Right hindlimb (tissue), 1 donor: ENCODE data around the gene SLC30A2.
"Not testable (repeated sequence)": the region's sequence is repeated elsewhere in the genome, so short reads cannot be mapped to it uniquely, and the experiment has no call there.

ENCODE experiments used
- DNase-seq: peaks from one replicate; pipeline ENCODE4 v3.0.0-alpha.2; 2018

The SLC30A2 gene, protein sequence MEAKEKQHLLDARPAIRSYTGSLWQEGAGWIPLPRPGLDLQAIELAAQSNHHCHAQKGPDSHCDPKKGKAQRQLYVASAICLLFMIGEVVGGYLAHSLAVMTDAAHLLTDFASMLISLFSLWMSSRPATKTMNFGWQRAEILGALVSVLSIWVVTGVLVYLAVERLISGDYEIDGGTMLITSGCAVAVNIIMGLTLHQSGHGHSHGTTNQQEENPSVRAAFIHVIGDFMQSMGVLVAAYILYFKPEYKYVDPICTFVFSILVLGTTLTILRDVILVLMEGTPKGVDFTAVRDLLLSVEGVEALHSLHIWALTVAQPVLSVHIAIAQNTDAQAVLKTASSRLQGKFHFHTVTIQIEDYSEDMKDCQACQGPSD

DNA sequence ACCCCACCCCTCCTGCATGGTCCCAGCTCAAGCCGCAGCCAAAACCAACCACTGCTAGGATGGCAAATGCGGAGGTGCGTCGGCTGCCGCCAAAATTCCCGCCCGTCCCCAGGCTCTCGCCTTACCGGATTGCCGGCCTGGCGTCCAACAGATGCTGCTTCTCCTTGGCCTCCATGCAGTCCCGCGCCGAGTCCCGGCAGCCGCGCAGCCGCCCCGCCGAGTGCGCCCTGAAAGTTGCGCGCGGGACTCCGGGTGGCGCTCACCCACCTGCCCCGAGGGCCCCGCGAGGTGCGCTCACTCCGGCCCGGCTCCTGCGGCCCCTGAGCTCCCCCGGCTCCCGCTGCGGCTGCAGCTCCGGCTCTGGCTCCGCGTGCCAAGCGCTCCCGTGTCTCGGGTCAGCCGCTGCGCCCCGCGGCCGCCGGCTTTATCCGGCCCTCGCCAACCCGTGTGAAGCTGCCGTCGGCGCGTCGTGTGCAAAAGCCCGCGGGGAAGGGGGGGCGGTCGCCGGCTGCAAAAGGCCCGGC lies at the start of gene SLC30A2:
Gene SLC30A2 (minus strand): TSS at position 397 of the 524 bp plus-strand sequence. CDS start 222 bp downstream, at position 175.
- no peak for DNase-seq

- DNase-seq = peak; percentile 51
These were observed 48.9 kb upstream of the SLC30A2 start for GRCh38 chr1:26094677-26095383.

DNA sequence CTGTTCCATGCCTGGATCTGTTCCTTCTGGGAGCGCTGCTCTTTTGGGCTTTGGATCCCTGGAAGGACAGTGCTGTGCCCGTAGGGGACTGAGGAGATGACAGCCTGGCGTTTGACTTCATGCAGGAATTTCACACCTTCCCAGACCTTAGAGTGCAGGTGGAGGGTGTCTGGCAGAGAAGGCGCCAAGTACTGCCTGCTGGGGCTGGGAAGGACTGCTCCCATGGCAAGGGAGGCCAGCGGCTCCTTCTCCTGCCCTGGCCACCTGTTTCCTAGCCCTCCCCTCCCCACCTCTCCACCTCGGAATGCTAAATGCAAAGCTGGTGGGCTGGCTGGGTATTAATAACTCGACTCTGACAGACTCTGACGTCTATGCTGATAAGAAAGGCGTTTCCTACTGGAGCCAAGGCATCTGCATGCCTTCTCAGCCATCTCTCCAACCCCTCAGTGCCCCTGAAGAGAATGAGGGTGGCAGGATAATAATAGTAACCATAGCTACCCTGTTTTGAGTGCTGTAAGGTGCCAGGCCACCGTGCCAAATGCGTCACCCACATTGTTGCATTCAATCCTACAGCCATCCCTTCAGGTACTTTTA lies 48.3 kb upstream of the SLC30A2 start:
- DNase-seq = peak; percentile 32

DNA sequence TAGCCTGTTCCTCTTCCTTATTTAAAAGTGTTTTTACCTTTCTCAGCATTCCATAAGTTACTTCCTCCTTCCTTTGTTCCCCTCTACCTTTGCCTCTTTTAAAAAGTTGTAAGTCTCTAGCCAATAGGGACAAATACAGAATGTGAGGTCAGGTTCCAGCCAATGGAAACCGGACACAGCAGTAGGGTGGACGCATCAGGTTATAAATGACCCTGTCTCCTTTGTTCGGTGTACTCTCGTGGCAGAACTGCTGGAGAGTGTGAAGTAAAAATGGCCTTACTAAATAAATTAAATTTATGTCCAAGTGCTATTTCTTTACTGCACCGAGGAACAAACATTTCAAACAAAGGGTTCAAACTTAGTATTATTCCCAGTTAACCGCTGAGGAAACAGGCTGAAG lies 47.7 kb upstream of the SLC30A2 start:
- DNase-seq = not testable (repeated sequence)

- DNase-seq = no peak
These were observed 46.5 kb upstream of the SLC30A2 start for GRCh38 chr1:26092422-26092821.

DNA sequence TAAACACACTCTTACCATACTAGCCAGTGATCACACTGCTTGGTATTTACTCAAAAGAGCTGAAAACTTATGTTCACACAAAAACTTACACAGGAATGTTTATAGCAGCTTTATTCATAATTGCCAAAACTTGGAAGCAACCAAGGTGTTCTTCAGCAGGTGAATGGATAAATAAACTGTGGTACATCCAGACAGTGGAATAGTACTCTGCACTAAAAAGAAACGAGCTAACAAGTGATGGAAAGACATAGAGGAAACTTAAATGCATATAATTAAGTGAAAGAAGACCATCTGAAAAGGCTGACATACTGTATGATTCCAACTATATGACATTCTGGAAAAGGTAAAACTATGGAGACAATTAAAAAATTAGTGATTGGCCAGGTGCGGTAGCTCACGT lies 45.0 kb upstream of the SLC30A2 start:
- DNase-seq = no peak

GRCh38 chr1:26089125-26089524 lies 43.2 kb upstream of the SLC30A2 start:
- no peak for DNase-seq

GRCh38 chr1:26084844-26085243 lies 38.9 kb upstream of the SLC30A2 start:
- DNase-seq = no peak

DNA sequence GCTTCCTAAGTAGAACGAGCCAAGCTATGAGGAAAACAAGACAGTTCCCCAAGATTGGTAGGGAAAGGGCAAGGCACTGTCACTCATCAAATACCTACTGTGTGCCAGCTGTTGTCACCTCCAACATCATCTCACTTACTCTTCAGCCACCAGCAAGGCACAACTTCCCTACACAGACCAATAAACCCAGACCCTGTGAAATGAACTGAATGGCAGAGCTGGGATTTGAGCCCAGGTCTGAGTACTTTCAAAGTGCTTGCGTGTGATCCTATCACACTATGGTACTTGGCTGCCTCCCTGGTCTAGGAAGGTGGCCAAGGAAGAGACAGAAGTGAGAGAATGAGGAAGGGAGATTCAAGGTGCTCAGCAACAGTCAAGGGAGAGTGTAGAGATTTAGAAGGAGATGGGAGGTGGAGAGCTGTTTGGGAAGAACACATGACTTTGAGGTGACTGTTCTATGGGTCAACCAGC lies 38.2 kb upstream of the SLC30A2 start:
- DNase-seq = no peak

GRCh38 chr1:26083208-26083607 lies 37.3 kb upstream of the SLC30A2 start:
- DNase-seq = no peak

- DNase-seq = no peak
These were observed 36.1 kb upstream of the SLC30A2 start for GRCh38 chr1:26082020-26082350.

GRCh38 chr1:26081267-26082019 lies 35.5 kb upstream of the SLC30A2 start:
- no peak for DNase-seq

DNA sequence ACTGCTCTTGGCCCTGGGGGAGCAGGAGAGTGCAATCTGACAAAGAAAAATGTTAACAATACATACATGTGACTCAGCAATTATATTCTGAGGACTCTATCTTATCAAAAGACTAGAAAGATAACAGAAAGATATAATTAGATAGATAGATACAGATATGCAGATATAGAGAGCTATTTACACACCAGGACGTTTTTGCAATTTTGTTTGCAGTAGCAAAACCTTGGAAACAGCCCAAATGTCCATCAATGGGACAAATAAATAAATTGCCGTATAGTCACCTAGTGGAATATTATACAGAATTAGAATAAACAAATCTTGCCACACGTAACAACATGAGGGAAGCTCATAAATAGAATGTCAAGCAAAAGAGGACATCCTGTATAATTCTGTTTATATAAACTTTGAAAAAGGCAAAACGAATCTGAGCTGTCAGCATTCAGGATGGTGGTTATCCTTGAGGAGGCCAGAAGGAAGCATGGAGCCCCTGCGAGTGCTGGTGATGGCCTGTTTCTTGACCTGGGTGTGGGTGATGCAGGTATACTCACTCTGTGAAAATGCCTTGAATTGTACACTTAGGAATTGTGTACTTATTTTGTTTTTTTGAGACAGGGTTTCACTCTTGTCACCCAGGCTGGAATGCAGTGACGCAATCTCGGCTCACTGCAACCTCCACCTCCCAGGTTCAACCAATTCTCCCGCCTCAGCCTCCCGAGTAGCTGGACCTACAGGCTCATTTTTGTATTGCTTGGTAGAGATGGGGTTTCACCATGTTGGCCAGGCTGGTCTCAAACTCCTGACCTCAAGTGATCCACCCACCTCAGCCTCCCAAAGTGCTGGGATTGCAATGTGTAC lies 34.3 kb upstream of the SLC30A2 start:
- no peak for DNase-seq

- no peak for DNase-seq
These were observed 33.3 kb upstream of the SLC30A2 start for GRCh38 chr1:26079178-26079563.

- no peak for DNase-seq
These were observed 32.6 kb upstream of the SLC30A2 start for GRCh38 chr1:26078286-26079177.

- no peak for DNase-seq
These were observed 31.6 kb upstream of the SLC30A2 start for GRCh38 chr1:26077524-26077923.

DNA sequence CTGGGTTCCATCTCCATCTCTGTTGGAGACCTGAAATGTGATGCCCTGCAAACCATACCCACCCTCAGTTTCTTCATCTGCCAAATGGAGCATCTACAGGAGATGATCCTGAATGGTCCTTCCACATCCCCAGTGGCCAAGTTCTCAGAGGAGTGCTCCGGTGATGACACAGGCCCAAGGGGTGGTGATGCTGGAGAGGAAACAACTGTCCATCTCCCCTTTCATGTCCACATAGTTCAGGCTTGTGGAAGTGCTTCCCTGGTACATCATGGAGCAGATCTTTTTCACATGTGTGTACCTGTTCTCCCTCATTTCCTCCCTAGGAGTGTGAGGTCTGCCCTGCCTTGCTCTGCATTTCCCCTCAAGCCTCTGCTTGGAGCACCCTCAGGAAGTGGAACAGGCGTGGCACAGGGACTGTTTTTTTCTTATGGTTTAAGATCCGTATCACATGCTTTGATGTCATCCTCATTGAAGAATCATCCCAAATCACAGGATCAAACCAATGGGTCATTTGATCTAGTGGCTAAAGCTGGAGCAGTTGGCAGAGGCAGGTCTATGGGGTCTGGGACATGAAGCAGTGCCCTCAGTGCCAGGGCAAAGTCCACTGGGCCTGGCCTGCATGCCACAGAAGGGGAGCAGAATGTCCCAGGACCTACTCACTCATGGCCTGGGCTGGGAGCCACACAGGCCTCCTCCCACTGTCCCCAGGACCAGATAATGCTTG lies 29.7 kb upstream of the SLC30A2 start:
- DNase-seq = no peak

GRCh38 chr1:26072305-26072704 lies 26.4 kb upstream of the SLC30A2 start:
- DNase-seq = no peak

DNA sequence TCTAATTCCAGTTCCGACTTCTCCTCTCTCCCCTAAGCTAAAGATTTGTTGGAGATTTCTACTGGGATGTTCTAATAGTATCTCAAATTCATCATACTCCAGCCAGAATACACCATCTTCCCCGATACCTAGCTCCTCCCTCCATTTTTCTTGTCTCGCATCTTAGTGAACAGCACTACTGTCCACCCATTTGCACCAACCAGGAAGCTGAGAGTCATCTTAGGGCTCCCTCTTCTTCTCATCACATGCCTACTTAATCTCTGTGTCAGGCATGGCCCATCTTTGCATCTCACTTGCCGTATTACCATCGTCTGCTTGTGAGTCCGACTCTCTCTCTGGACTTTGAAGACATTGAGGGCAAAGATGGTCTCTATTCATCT lies 25.0 kb upstream of the SLC30A2 start:
- DNase-seq = no peak

DNA sequence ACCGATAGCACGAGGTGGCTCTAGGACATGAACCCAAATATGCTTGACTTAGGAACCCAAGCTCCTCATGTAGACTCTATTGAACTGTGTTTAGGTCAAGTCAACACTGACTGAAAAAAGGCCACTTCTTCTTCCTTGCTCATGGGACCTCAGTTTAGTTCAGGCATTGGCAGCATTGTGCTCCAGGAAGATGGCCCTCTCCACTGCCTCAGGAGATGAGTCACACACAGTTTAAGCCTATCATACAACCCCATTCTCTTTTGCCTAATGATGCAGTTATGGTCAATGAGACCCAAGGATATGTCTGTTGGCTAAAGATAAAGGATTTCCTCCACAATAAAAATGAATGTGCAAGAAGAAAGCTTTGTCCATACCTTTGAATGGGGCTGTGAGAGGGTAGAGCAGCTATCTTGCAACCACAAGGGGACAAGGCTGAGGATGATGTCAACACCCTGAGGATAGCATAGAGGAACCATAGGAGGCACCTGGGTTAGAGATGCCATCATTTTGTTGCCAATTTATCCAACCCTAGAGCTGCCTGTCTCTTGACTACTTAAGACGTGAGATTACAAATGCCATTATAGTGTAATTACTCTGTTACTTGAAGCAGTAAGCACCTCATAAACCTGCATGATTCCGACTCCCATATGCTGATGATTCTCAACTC lies 24.5 kb upstream of the SLC30A2 start:
- DNase-seq = no peak
